Glutamatergic neuron (in vitro differentiated cells): ENCODE results near the gene MORF4L2. TPM values are rescaled to one million over a fixed set of nuclear protein-coding genes. Genes with fewer than 3 reads are reported as not detected.
A peak's percentile ranks its signal among the peaks of the same experiment; 100 is the strongest.

Experiments
- DNase-seq: peaks from one replicate; pipeline ENCODE4 v3.0.0; 2022
- H3K27ac Mint-ChIP-seq: one replicate; pipeline ENCODE4 v1.8.0; 2020; ENCODE audit warnings: mild to moderate bottlenecking, mixed read lengths, inconsistent platforms; ENCODE audit not compliant: unreplicated experiment
- H3K27me3 Mint-ChIP-seq: one replicate; pipeline ENCODE4 v1.8.0; 2020; ENCODE audit warnings: mild to moderate bottlenecking, moderate library complexity, mixed read lengths, inconsistent platforms; ENCODE audit not compliant: unreplicated experiment
- H3K36me3 Mint-ChIP-seq: one replicate; pipeline ENCODE4 v1.8.0; 2020; ENCODE audit warnings: mild to moderate bottlenecking, mixed read lengths, inconsistent platforms; ENCODE audit not compliant: unreplicated experiment
- H3K4me1 Mint-ChIP-seq: one replicate; pipeline ENCODE4 v1.8.0; 2020; ENCODE audit warnings: mild to moderate bottlenecking, low read depth, mixed read lengths, inconsistent platforms; ENCODE audit not compliant: unreplicated experiment
- H3K4me3 Mint-ChIP-seq: one replicate; pipeline ENCODE4 v1.8.0; 2020; ENCODE audit warnings: mild to moderate bottlenecking, mixed read lengths, inconsistent platforms; ENCODE audit not compliant: unreplicated experiment
- H3K9me3 Mint-ChIP-seq: one replicate; pipeline ENCODE4 v1.8.0; 2020; ENCODE audit warnings: mild to moderate bottlenecking, moderate library complexity, mixed read lengths, inconsistent platforms; ENCODE audit not compliant: unreplicated experiment
- CTCF ChIP-seq: fragments of 200-600 bp; sonication (generic); IDR thresholded peaks from one replicate; pipeline ENCODE4 v1.5.0; 2021; ENCODE audit not compliant: partially characterized antibody, unreplicated experiment
- total RNA-seq: library from RNA; stranded (reverse); fragmentation: NEBNext Ultra II Directional; extraction: Animal tissue kit (Norgen Biotek cat#: 25700); gene quantifications from one replicate; pipeline ENCODE4 v1.2.1, GENCODE V29; 2021; ENCODE audit not compliant: unreplicated experiment

Gene MORF4L2
- total RNA-seq, 1 donor from 2014 or later, result 409 TPM

- TF ChIP-seq CTCF, result no peak
- H3K4me3 Mint-ChIP-seq, result peak overlapping the region; percentile 83
- no peak for DNase-seq
- H3K27me3 Mint-ChIP-seq, result peaks cover 6% of the 10 kb centered on the region
- peaks cover 24% of the 10 kb centered on the region for H3K4me1 Mint-ChIP-seq
- H3K36me3 Mint-ChIP-seq, result no peaks in the 10 kb centered on the region
- H3K9me3 Mint-ChIP-seq, result peaks cover 2% of the 10 kb centered on the region
- peak overlapping the region; percentile 100 for H3K27ac Mint-ChIP-seq
Measured at GRCh38 chrX:103730147-103730795, 43.8 kb upstream of the MORF4L2 start.

DNA sequence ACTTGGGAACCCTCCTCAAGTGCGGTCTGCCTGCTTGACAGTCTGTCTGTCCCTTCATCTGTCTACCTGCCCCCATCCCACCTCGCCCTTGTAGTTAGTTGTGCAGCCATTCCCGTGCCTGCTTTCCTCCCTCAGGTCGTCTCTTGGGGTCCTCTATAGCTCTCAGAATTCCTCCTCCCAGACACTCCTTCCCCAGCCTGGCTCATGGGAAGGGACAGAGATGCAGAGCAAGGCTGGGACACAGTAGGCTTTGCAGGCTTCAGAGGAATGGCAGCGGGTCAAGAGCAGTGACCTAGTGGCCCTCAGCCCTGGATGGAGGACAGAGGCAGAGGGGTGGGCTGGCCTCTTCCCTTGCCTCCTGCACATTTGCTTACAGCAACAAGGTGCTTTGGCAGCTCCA, 42.5 kb upstream of the MORF4L2 start:
- H3K27ac Mint-ChIP-seq, result peak overlapping the region; percentile 100
- no peak for TF ChIP-seq CTCF
- H3K9me3 Mint-ChIP-seq, result peaks cover 2% of the 10 kb centered on the region
- H3K4me1 Mint-ChIP-seq, result peaks cover 22% of the 10 kb centered on the region
- H3K27me3 Mint-ChIP-seq, result peaks cover 6% of the 10 kb centered on the region
- peak overlapping the region; percentile 83 for H3K4me3 Mint-ChIP-seq
- DNase-seq, result no peak
- no peaks in the 10 kb centered on the region for H3K36me3 Mint-ChIP-seq

- Mint-ChIP-seq H3K36me3 (no peaks in the 10 kb centered on the region), H3K27ac (no peak overlapping the region), H3K27me3 (peaks cover 6% of the 10 kb centered on the region), H3K4me3 (no peak overlapping the region), H3K4me1 (peaks cover 20% of the 10 kb centered on the region), H3K9me3 (peaks cover 2% of the 10 kb centered on the region)
- no peak for DNase-seq
- no peak for TF ChIP-seq CTCF
Measured at GRCh38 chrX:103727115-103727514, 40.6 kb upstream of the MORF4L2 start.

- no peak for TF ChIP-seq CTCF
- Mint-ChIP-seq H3K36me3 (no peaks in the 10 kb centered on the region), H3K27me3 (peaks cover 6% of the 10 kb centered on the region), H3K4me1 (peaks cover 16% of the 10 kb centered on the region), H3K27ac (peak overlapping the region; percentile 59), H3K9me3 (peaks cover 2% of the 10 kb centered on the region), H3K4me3 (no peak overlapping the region)
- no peak for DNase-seq
Measured at GRCh38 chrX:103726477-103726876, 40.0 kb upstream of the MORF4L2 start.

- peaks cover 2% of the 10 kb centered on the region for H3K27me3 Mint-ChIP-seq
- H3K9me3 Mint-ChIP-seq, result peaks cover 2% of the 10 kb centered on the region
- H3K4me3 Mint-ChIP-seq, result no peak overlapping the region
- H3K27ac Mint-ChIP-seq, result no peak overlapping the region
- no peak for DNase-seq
- TF ChIP-seq CTCF, result no peak
- H3K36me3 Mint-ChIP-seq, result no peaks in the 10 kb centered on the region
- no peaks in the 10 kb centered on the region for H3K4me1 Mint-ChIP-seq
Measured at GRCh38 chrX:103722505-103722904, 36.0 kb upstream of the MORF4L2 start.
